ENCODE data around the gene RAD9A.

RAD9A gene

GRCh38 chr11:67371911-67372320, 19.9 kb upstream of the RAD9A start:
- H3K27ac ChIP-seq (ENCODE audit: low read depth, low read length, poor library complexity, severe bottlenecking) = no peak overlapping the region

GRCh38 chr11:67372321-67372992, 19.3 kb upstream of the RAD9A start:
- H3K4me2 ChIP-seq (ENCODE audit: low read length) = peak overlapping the region; percentile 61
- no peaks in the 10 kb centered on the region for H3K36me3 ChIP-seq (ENCODE audit: insufficient read depth, low read length)
- H3K27ac ChIP-seq (ENCODE audit: low read depth, low read length, poor library complexity, severe bottlenecking) = no peak overlapping the region
- H3K9me3 ChIP-seq (ENCODE audit: low read length) = no peaks in the 10 kb centered on the region
- no peak overlapping the region for H3K9ac ChIP-seq (ENCODE audit: low read length)
- H3K27me3 ChIP-seq (ENCODE audit: insufficient read depth, low read length) = peaks cover 16% of the 10 kb centered on the region; the same call in 1 of the 2 replicates
- H3K79me2 ChIP-seq (ENCODE audit: insufficient read depth, low read length) = no peaks in the 10 kb centered on the region
- TF ChIP-seq, protein P1, sequence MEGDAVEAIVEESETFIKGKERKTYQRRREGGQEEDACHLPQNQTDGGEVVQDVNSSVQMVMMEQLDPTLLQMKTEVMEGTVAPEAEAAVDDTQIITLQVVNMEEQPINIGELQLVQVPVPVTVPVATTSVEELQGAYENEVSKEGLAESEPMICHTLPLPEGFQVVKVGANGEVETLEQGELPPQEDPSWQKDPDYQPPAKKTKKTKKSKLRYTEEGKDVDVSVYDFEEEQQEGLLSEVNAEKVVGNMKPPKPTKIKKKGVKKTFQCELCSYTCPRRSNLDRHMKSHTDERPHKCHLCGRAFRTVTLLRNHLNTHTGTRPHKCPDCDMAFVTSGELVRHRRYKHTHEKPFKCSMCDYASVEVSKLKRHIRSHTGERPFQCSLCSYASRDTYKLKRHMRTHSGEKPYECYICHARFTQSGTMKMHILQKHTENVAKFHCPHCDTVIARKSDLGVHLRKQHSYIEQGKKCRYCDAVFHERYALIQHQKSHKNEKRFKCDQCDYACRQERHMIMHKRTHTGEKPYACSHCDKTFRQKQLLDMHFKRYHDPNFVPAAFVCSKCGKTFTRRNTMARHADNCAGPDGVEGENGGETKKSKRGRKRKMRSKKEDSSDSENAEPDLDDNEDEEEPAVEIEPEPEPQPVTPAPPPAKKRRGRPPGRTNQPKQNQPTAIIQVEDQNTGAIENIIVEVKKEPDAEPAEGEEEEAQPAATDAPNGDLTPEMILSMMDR (IDR thresholded peaks at IDR 0.05; ENCODE audit: low read length) = no peak
- TF ChIP-seq EZH2 (IDR thresholded peaks at IDR 0.05; ENCODE audit: borderline replicate concordance, low read length) = no peak
- peak overlapping the region; percentile 50 for H3K4me3 ChIP-seq (ENCODE audit: low read depth, low read length, poor library complexity, severe bottlenecking)
- no peak overlapping the region for H2AFZ ChIP-seq (ENCODE audit: low read length)
- H3F3A ChIP-seq (ENCODE audit: insufficient read depth, low read length) = no peaks in the 10 kb centered on the region
- H4K20me1 ChIP-seq (ENCODE audit: insufficient read depth, low read length) = no peaks in the 10 kb centered on the region
- H3K9me2 ChIP-seq (ENCODE audit: low read depth, low read length) = no peaks in the 10 kb centered on the region
- H3K4me1 ChIP-seq (ENCODE audit: insufficient read depth, low read length, severe bottlenecking) = peaks cover 15% of the 10 kb centered on the region

More at GRCh38 chr11:67371911-67372320, 19.9 kb upstream of the RAD9A start:
- Histone ChIP-seq H2AFZ (ENCODE audit: low read length) (no peak overlapping the region), H3K4me3 (ENCODE audit: low read depth, low read length, poor library complexity, severe bottlenecking) (no peak overlapping the region), H3K9ac (ENCODE audit: low read length) (no peak overlapping the region), H3F3A (ENCODE audit: insufficient read depth, low read length) (no peaks in the 10 kb centered on the region), H3K36me3 (ENCODE audit: insufficient read depth, low read length) (no peaks in the 10 kb centered on the region), H3K9me3 (ENCODE audit: low read length) (no peaks in the 10 kb centered on the region), H3K79me2 (ENCODE audit: insufficient read depth, low read length) (no peaks in the 10 kb centered on the region), H4K20me1 (ENCODE audit: insufficient read depth, low read length) (no peaks in the 10 kb centered on the region), H3K4me2 (ENCODE audit: low read length) (no peak overlapping the region), H3K9me2 (ENCODE audit: low read depth, low read length) (no peaks in the 10 kb centered on the region), H3K4me1 (ENCODE audit: insufficient read depth, low read length, severe bottlenecking) (peaks cover 15% of the 10 kb centered on the region), H3K27me3 (ENCODE audit: insufficient read depth, low read length) (0 out of 2 replicates have a peak, but pooled peaks cover 16% of the 10 kb centered on the region)
- TF ChIP-seq EZH2 (IDR thresholded peaks at IDR 0.05; ENCODE audit: borderline replicate concordance, low read length) = no peak
- TF ChIP-seq, protein P1 (IDR thresholded peaks at IDR 0.05; ENCODE audit: low read length) = no peak

DNA sequence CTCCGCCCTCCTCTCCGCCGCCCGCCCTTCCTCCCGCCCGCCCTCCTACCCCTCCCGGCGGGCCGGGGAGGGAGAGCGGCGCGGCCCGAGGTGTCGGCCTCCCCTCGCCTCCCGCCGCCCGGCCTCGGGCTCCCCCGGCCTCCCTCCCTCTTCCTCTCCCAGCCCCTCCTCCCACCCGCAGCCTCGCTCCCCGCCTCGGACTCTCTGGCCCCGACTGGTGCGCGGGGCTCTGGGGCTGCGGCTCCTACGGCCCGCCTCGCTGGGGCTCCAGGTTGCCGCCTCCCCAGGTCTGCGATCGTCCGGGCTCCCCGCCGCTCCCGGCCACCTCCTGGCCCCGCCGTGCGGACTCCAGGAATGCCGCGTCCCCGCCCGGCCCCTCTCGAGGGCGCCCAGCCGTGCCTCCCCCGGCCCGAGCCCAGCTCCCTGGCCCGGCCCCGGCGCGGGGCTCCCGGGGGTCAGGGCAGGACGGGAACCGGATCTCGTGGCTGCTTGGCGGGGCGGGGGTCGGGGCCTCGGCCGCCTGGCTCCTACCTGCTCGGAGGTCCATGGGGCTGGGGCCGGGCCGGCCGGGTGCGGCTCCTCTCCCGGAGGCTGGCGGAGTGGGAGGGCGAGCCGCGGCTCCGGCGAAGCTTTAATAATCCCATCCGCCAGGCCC, 18.7 kb upstream of the RAD9A start, which contains the start of gene CLCF1:
Gene CLCF1 (minus strand): TSS at position 606 of the 655 bp plus-strand sequence. CDS start 59 bp downstream, at position 547.
- Histone ChIP-seq H3K4me1 (ENCODE audit: insufficient read depth, low read length, severe bottlenecking) (peaks cover 15% of the 10 kb centered on the region), H3K27me3 (ENCODE audit: insufficient read depth, low read length) (peaks cover 16% of the 10 kb centered on the region; the same call in 1 of the 2 replicates), H3K9me3 (ENCODE audit: low read length) (no peaks in the 10 kb centered on the region), H2AFZ (ENCODE audit: low read length) (no peak within 1 kb of the TSS), H3K9me2 (ENCODE audit: low read depth, low read length) (no peaks in the 10 kb centered on the region), H3K4me2 (ENCODE audit: low read length) (peak within 1 kb of the TSS; percentile 61), H3K27ac (ENCODE audit: low read depth, low read length, poor library complexity, severe bottlenecking) (no peak within 1 kb of the TSS), H3K79me2 (ENCODE audit: insufficient read depth, low read length) (no peaks in the 10 kb centered on the region), H3K4me3 (ENCODE audit: low read depth, low read length, poor library complexity, severe bottlenecking) (peak within 1 kb of the TSS; percentile 50), H4K20me1 (ENCODE audit: insufficient read depth, low read length) (no peaks in the 10 kb centered on the region), H3K9ac (ENCODE audit: low read length) (peak within 1 kb of the TSS; percentile 4; the same call in 1 of the 2 replicates), H3F3A (ENCODE audit: insufficient read depth, low read length) (no peaks in the 10 kb centered on the region), H3K36me3 (ENCODE audit: insufficient read depth, low read length) (no peaks in the 10 kb centered on the region)
- TF ChIP-seq EZH2 (IDR thresholded peaks at IDR 0.05; ENCODE audit: borderline replicate concordance, low read length) = no peak
- TF ChIP-seq, protein P1 (IDR thresholded peaks at IDR 0.05; ENCODE audit: low read length) = no peak

Data from OCI-LY1 (cell line).